HG02852 (cell line): ENCODE measurements around the gene SNRNP27.
"Not testable (repeated sequence)": the region's sequence is repeated elsewhere in the genome, so short reads cannot be mapped to it uniquely, and the experiment has no call there.

Source experiments
- ATAC-seq: cut with Tn5 transposase; IDR thresholded peaks from one replicate; pipeline ENCODE4 v1.9.1; 2021; ENCODE audit warnings: mild to moderate bottlenecking, moderate library complexity; ENCODE audit not compliant: unreplicated experiment

Gene SNRNP27

DNA sequence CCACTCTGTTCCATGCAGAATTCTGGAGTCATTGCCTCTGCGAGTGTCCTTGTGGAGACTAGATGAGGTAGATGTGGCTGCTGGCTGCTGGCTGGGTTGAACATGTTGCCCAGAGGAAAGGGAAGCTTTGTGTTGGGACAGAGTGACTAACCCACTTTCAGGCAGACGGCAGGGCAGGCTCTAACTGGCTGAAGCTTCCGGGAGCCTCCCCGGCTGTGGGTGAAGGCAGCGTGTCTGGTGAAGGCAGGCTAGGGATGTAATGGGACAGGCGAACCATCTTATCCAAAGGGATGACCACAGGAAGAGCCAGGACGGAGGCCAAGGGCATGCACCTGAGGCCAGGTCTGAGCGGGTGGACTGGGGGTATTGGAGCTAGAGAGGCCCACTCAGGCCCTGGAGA, 51.7 kb downstream of the SNRNP27 start:
- no peak for ATAC-seq

DNA sequence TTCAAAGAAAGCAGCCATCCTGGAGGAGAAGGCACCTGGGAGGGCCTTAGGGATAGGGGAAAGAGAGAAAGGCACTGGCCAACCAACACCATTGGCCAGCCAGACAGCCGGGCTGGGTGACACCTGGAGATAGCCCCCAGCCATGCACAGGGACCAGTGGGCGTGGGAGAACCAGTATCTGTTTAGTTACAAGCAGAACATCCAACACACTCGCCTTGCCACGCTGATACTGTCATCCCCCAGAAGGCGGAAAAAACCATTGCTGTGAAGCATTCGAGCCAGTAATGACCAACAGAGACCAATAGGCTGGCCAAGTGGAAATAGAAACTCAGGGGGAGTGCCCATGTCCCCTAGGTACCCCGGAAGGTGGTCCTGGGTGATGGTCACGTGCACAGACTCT, 52.2 kb downstream of the SNRNP27 start:
- ATAC-seq = no peak

DNA sequence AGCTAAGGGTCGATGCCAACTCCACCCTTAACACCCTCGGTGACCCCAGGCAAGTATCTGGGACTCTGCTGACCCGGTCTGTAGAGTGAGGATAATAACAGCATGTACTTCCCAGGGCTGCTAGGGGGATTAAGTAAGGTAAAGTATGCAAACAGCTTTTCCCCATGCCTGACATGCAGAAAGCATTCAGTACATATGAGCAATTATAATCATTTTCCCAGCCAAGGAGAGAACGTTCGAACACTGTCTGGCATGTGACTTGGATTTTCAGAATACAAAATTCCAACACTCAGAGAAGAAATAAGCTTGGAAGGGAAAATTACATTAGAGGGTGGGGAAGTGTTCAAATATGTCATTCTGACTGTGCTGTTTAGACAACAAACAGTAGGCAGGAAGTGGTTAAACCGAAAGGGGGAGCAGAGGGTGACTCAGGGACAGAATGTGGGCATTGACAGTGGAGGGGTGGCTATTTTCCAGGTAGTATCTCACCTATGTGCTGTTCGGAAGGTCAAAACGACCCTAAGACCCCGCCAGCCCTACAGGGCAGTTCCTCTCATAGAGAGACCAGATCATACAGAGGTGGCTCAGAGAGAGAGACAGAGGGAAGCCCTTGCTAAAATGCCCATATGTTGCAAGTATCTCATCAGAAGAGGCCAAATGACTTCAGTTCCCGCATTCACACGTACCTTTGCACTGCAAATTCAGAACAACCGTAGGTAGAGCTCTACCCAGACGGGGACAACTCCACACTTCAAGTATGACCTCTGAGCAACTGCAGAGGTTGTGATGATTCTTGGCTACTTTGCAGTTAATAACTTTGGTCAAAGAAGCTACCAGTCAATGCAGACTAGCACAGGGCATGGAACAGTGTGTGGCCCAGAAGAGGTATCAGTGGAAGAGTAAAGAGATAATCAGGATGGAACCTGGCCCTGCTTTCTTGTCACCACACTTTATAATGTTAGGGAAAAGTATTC, 52.9 kb downstream of the SNRNP27 start:
- peak; percentile 78 for ATAC-seq

DNA sequence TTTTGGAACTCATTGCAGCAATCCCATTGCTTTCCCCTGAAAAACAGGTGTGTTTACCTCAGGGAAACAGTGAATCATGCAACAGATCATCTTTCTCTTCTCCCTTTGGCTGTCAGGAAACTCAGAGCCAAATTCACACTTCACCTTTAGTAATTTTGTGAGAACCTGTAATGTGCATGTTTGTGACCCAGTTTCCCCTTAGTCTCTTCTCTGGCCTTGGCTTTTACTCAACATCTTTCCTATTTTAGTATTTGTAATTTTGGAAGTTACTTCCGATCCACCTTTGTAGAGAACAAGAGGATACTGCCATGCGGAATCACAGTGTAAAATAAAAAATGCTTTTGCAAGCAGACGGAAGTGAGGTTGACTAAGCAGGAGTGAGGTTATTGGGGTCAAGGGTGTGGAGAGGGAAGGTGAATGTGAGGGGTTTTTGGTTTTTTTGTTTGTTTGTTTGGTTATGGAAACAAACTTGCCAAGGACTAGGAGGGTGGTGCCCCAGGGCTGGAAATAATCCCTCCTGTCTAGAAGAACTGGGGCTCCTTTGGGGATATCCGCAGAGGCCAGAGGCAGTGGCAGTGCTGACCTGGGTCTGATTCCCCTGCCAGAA, 53.7 kb downstream of the SNRNP27 start:
- no peak for ATAC-seq

DNA sequence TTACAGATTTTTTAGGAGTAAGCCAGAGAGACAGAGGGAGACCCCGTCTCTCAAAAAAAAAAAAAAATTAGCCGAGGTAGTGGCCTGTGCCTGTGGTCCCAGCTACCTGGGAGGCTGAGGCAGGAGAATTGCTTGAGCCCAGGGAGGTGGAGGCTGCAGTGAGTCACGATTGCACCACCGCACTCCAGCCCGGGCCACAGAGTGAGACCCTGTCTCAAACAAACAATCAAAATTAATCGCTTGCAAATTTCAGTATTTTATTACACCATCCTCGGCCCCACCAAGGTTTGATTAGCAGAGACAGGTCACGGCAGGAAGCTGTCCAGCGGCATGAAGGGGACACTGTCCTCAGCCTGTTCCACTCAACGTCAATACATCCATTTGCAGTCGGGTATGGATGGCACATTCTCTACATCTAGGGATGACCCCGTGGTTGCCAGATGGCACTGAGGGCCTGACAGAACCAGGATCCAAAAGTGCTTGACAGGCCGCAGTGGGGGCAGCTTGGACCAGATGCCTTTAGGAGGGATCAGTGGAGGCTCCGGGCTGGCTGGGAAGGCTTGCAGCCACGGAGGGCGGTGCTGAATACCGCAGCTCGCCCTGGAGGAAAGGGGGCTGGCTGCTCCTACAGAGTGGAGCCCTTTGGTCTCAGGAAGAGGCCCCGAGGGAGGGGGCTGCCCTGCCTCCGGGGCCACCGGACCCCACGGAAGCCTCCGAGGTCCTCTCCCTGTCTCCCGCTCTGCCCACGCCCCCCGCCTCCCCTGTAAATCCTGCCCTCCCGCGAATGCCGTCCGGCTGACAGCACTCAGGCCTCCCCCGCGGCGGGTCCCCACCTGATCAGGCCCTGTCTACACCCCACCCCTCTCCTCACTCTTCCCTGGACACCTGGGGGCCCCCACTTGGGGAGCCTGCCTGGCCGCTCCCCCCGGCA, 54.5 kb downstream of the SNRNP27 start:
- ATAC-seq = no peak

DNA sequence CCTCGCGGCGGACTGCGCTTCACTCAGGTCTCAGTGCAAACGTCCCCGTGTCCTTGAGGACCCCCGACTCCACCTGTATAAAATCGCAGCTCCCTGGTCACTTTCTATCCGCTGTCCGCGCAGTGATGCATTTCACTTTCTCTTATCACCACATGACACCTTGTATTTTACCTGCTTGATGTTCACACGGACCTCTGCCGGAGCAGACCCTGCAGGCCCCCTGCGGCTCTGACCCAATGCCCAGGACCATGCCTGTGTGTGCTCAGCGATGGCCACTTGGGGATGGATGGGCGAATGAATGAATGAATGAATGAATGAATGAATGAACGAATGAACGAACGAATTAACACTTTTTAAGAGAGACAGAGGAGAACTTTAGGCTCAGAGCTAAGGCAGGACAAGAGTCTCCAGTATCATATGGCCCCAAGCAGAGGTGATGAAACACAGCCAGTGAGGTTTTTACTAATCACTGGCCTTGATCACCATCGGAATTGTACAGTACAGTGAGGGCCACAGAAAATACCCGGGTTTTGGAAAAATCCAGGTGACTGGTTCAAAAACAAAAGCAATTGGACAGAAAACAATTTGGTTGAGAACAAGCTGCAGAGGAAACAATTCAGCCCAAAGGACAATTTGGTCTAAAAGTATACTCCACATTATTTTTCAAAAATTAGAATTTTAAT, 55.3 kb downstream of the SNRNP27 start:
- ATAC-seq = no peak

DNA sequence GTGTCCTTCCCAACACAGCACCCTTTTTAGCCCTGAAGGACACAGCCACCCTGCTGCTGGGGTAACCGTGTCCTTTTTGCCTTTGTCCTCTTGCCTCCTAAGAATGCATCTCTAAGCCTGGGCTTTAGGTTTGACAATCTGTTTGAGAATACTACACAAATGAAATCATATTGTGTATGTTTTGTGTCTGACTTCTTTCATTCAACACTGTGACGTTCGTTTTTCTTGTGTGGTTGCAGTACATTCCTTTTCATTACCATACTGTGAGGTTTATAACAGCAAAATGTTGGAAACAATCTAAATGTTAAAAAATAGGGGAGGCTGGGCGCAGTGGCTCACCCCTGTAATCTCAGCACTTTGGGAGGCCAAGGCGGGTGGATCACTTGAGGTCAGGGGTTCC, 56.5 kb downstream of the SNRNP27 start:
- no peak for ATAC-seq

DNA sequence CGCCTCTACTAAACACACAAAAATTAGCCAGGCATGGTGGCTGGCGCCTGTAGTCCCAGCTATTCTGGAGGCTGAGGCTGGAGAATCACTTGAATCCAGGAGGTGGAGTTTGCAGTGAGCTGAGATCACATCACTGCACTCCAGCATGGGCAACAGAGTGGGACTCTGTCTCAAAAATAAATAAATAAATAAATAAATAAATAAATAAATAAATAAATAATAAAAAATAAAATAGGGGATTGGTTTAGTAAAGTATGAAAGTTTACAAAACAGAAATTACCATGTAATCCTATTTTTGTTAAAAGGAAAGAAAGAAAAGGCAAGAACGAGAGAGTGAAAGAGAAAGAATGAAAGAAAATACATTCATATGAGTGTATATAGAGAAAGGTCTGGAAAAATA, 56.9 kb downstream of the SNRNP27 start:
- not testable (repeated sequence) for ATAC-seq

DNA sequence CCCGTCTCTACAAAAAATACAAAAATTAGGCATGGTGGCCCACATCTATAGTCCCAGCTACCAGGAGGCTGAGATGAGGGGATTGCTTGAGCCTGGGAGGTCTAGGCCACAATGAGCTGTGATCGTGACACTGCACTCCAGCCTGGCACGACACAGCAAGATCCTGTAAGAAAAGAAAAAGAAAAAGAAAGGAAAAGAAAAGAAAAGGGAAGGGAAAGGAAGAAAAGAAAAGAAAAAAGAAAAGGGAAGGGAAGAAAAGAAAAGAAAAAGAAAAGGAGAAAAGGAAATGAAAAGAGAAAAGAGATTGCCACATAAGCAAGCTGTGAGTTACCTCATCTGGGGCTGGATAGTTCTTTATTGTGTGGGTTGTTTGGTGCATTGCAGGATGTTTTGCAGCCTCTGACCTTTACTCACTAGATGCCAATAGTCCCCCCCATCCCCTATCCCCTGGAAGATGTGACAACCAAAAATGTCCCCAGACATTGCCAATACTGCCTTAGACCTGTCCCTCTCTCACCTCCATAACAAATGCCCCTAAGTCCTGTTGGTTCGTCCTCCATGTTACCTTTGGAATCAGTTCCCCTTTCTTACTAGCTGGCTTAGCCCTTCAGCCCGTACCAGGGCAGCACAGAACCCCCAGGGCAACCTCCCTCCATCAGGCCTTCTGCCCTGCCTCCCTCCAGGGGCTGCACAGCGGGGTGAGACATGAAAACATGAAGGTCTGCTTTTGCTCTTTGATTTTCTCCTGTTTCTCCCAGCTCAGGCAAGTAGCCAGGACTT, 58.8 kb downstream of the SNRNP27 start:
- ATAC-seq = no peak

DNA sequence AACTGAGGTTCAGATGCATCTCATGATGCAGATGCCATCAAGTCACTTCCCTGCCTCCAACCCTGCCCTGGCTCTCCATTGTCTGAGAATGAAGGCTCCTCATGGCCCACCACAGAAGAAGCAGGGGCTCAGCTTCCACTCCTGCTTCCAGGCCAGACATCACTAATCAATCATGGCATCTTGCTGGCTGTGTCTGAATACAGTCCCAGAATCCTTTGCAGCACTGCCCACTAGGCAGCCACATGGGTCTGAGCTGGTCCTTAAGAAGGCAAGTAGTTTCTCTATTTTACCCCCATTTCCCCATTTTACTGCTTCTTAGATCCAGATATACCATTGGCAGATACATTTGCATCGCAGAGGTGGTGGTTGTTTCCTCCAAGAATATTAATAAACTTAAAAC, 60.3 kb downstream of the SNRNP27 start:
- no peak for ATAC-seq
